H1 (cell line): Measurements from ENCODE around the gene SFN. TPM values are rescaled to one million over a fixed set of nuclear protein-coding genes. Genes with fewer than 3 reads are reported as not detected.

Experiments
- CTCF ChIA-PET: fragments of 300-600 bp; sonication (Branson Sonifier 250); formaldehyde crosslinking; loops from one replicate; lab custom pipeline; 2021; ENCODE audit not compliant: partially characterized antibody; lab: Charles Lee
- POLR2A ChIA-PET: fragments of 300-600 bp; sonication (Branson Sonifier 250); formaldehyde crosslinking; loops from one replicate; lab custom pipeline; 2021; ENCODE audit warnings: inconsistent platforms; ENCODE audit not compliant: partially characterized antibody; lab: Charles Lee
- DNase-seq, 2 experiments: peaks; one replicate each; pipeline versions ENCODE4 v3.0.0 to v3.0.0-alpha.2; 2010 to 2022; ENCODE audit warnings: low spot score in 2 of 2, low read depth in 1 of 2, mixed read lengths in 1 of 2
- FAIRE-seq: peaks from 2 replicates; lab custom pipeline; 2011; peaks lifted over from hg19 to GRCh38; lab: Jason Lieb, UNC
- H2AFZ ChIP-seq: 2 replicates; pipeline ENCODE4 v1.8.1; 2012; ENCODE audit warnings: low read length, inconsistent platforms
- H2AK5ac ChIP-seq: 2 replicates; pipeline ENCODE4 v1.6.1; 2013; ENCODE audit warnings: low read depth, low read length
- H2BK120ac ChIP-seq: replicated peaks from 2 replicates; pipeline ENCODE3; 2013; ENCODE audit warnings: low read depth, low read length, inconsistent platforms
- H2BK12ac ChIP-seq: 2 replicates; pipeline ENCODE4 v1.6.1; 2013; ENCODE audit warnings: low read depth, low read length
- H2BK15ac ChIP-seq: 2 replicates; pipeline ENCODE4 v1.6.1; 2013; ENCODE audit warnings: low read length
- H2BK20ac ChIP-seq: 2 replicates; pipeline ENCODE4 v1.6.1; 2013; ENCODE audit warnings: low read length
- H2BK5ac ChIP-seq: 2 replicates; pipeline ENCODE4 v1.6.1; 2013; ENCODE audit warnings: low read depth, low read length
- H3K14ac ChIP-seq: 2 replicates; pipeline ENCODE4 v1.6.1; 2013; ENCODE audit warnings: inconsistent platforms; ENCODE audit not compliant: insufficient read length
- H3K18ac ChIP-seq: 2 replicates; pipeline ENCODE4 v1.6.1; 2013; ENCODE audit warnings: low read length; ENCODE audit errors: extremely low read depth
- H3K23ac ChIP-seq: 2 replicates; pipeline ENCODE4 v1.6.1; 2013; ENCODE audit warnings: inconsistent platforms; ENCODE audit not compliant: insufficient read length
- H3K23me2 ChIP-seq: 2 replicates; pipeline ENCODE4 v1.6.1; 2013; ENCODE audit warnings: low read depth, low read length
- H3K27ac ChIP-seq: 2 replicates; pipeline ENCODE4 v1.6.1; 2011; ENCODE audit warnings: low read depth, low read length, inconsistent platforms
- H3K27me3 ChIP-seq, 4 experiments: replicated peaks in 1 of 4; 1 replicate in 1 of 4; 2 replicates in 3 of 4; pipeline versions ENCODE4 v1.6.1 to v1.8.1; 2011 to 2013; ENCODE audit warnings: low read length in 3 of 4, mild to moderate bottlenecking in 3 of 4, inconsistent platforms in 2 of 4, mixed read lengths in 2 of 4, moderate library complexity in 1 of 4; ENCODE audit not compliant: control insufficient read depth in 3 of 4, insufficient read depth in 3 of 4; ENCODE audit errors: extremely low read depth in 1 of 4
- H3K36me3 ChIP-seq, 4 experiments: 2 replicates each; pipeline versions ENCODE4 v1.6.1 to v1.8.1; 2011 to 2013; ENCODE audit warnings: mild to moderate bottlenecking in 4 of 4, low read length in 3 of 4, moderate library complexity in 2 of 4, control low read depth in 1 of 4, inconsistent platforms in 1 of 4; ENCODE audit not compliant: insufficient read depth in 4 of 4, control insufficient read depth in 2 of 4
- H3K4ac ChIP-seq: replicated peaks from 2 replicates; pipeline ENCODE3; 2013; ENCODE audit warnings: low read length, low read depth, mixed read lengths, inconsistent platforms; ENCODE audit not compliant: insufficient read length
- H3K4me1 ChIP-seq, 4 experiments: replicated peaks in 1 of 4; 1 replicate in 1 of 4; 2 replicates in 3 of 4; pipeline versions ENCODE4 v1.6.1 to v1.8.1; 2011 to 2013; ENCODE audit warnings: low read length in 3 of 4, inconsistent platforms in 2 of 4, mixed read lengths in 1 of 4; ENCODE audit not compliant: insufficient read depth in 4 of 4, control insufficient read depth in 3 of 4
- H3K4me2 ChIP-seq, 2 experiments: 2 replicates each; pipeline versions ENCODE4 v1.6.1 to v1.8.1; 2011 to 2013; ENCODE audit warnings: low read depth in 2 of 2, low read length in 2 of 2, control low read depth in 1 of 2, inconsistent platforms in 1 of 2, mild to moderate bottlenecking in 1 of 2; ENCODE audit not compliant: insufficient read depth in 1 of 2
- H3K4me3 ChIP-seq, 4 experiments: fragments of 200-600, 300-600 bp in 1 of 4; sonication (generic), shearing (Covaris generic), sonication (Bioruptor Twin) in 1 of 4; 2 replicates each; pipeline versions ENCODE4 v1.5.1 to v1.8.1; 2011 to 2016; ENCODE audit warnings: low read length in 4 of 4, low read depth in 3 of 4, control low read depth in 2 of 4, inconsistent platforms in 2 of 4, mild to moderate bottlenecking in 2 of 4, mixed read lengths in 1 of 4, moderate library complexity in 1 of 4; ENCODE audit not compliant: insufficient read depth in 2 of 4; ENCODE audit errors: extremely low read depth in 1 of 4
- H3K56ac ChIP-seq: replicated peaks from 2 replicates; pipeline ENCODE3; 2013; ENCODE audit warnings: low read depth, mild to moderate bottlenecking, mixed read lengths, low read length, inconsistent platforms; ENCODE audit not compliant: insufficient read length
- H3K79me1 ChIP-seq: 2 replicates; pipeline ENCODE4 v1.6.1; 2013; ENCODE audit warnings: low read depth, low read length, control low read depth
- H3K79me2 ChIP-seq, 2 experiments: 2 replicates each; pipeline versions ENCODE4 v1.6.1 to v1.8.1; 2012 to 2013; ENCODE audit warnings: low read length in 2 of 2, mild to moderate bottlenecking in 2 of 2, inconsistent platforms in 1 of 2; ENCODE audit not compliant: insufficient read depth in 2 of 2, control insufficient read depth in 1 of 2
- H3K9ac ChIP-seq, 4 experiments: replicated peaks in 1 of 4; 1 replicate in 1 of 4; 2 replicates in 3 of 4; pipeline versions ENCODE4 v1.6.1 to v1.8.1; 2011 to 2013; ENCODE audit warnings: low read depth in 3 of 4, low read length in 3 of 4, control low read depth in 2 of 4, mild to moderate bottlenecking in 2 of 4, moderate library complexity in 2 of 4, inconsistent platforms in 1 of 4; ENCODE audit errors: extremely low read depth in 1 of 4
- H3K9me3 ChIP-seq, 2 experiments: 2 replicates each; pipeline versions ENCODE4 v1.6.1 to v1.8.1; 2012 to 2013; ENCODE audit warnings: mild to moderate bottlenecking in 2 of 2, moderate library complexity in 2 of 2, control low read depth in 1 of 2, inconsistent platforms in 1 of 2, low read depth in 1 of 2, low read length in 1 of 2, mixed read lengths in 1 of 2; ENCODE audit not compliant: insufficient read depth in 2 of 2
- H4K20me1 ChIP-seq, 2 experiments: replicated peaks in 1 of 2; 2 replicates each; pipeline versions ENCODE3 to v1.8.1; 2011 to 2013; ENCODE audit warnings: inconsistent platforms in 2 of 2, low read length in 2 of 2, mild to moderate bottlenecking in 1 of 2; ENCODE audit not compliant: insufficient read depth in 2 of 2, control insufficient read depth in 1 of 2
- H4K5ac ChIP-seq: 2 replicates; pipeline ENCODE4 v1.6.1; 2013; ENCODE audit warnings: low read length, low read depth, mixed read lengths, inconsistent platforms; ENCODE audit not compliant: insufficient read length
- H4K8ac ChIP-seq: 2 replicates; pipeline ENCODE4 v1.8.0; 2013; ENCODE audit warnings: mild to moderate bottlenecking, moderate library complexity, low read length, inconsistent platforms; ENCODE audit not compliant: insufficient read depth; ENCODE audit errors: extremely low read depth
- H4K91ac ChIP-seq: replicated peaks from 2 replicates; pipeline ENCODE3; 2013; ENCODE audit warnings: low read length, mixed read lengths, inconsistent platforms; ENCODE audit not compliant: insufficient read length
- BACH1 ChIP-seq: IDR thresholded peaks from 2 replicates; pipeline ENCODE4 v1.6.1; 2012; ENCODE audit warnings: low read length, improper control_type of control experiment
- CBX5 ChIP-seq: fragments of 300-800, 300-1000 bp; sonication (generic); IDR thresholded peaks from 2 replicates; pipeline ENCODE4 v1.7.1; 2016; ENCODE audit warnings: antibody characterized with exemption, low read length, low read depth
- CREB1 ChIP-seq: IDR thresholded peaks from 2 replicates; pipeline ENCODE4 v1.6.1; 2012; ENCODE audit warnings: inconsistent platforms
- PHF8 ChIP-seq: fragments of 200-600 bp; sonication (generic); conservative IDR thresholded peaks from 2 replicates; pipeline ENCODE4 v1.7.1; 2012; ENCODE audit warnings: low read depth, mild to moderate bottlenecking, inconsistent platforms, low read length, moderate library complexity
- RXRA ChIP-seq: IDR thresholded peaks from 2 replicates; pipeline ENCODE4 v1.6.1; 2011; ENCODE audit warnings: low read depth, mild to moderate bottlenecking, low read length, moderate library complexity; ENCODE audit not compliant: insufficient read depth
- SAP30 ChIP-seq: fragments of 300-600 bp; sonication (generic); IDR thresholded peaks from 2 replicates; pipeline ENCODE4 v1.7.1; 2012; ENCODE audit warnings: low read length, moderate library complexity, mild to moderate bottlenecking, inconsistent platforms; ENCODE audit not compliant: insufficient read depth, insufficient replicate concordance
- SIN3A ChIP-seq, 2 experiments: IDR thresholded peaks in 1 of 2; conservative IDR thresholded peaks in 1 of 2; 2 replicates each; pipeline ENCODE4 v1.6.1; 2011 to 2012; ENCODE audit warnings: low read length in 2 of 2, improper control_type of control experiment in 1 of 2, low read depth in 1 of 2, mild to moderate bottlenecking in 1 of 2
- SP2 ChIP-seq: IDR thresholded peaks from 2 replicates; pipeline ENCODE4 v1.6.1; 2012; ENCODE audit warnings: mild to moderate bottlenecking, low read length, inconsistent platforms
- SP4 ChIP-seq: IDR thresholded peaks from 2 replicates; pipeline ENCODE4 v1.6.1; 2012; ENCODE audit warnings: low read length, inconsistent platforms
- WGBS, 2 experiments: shearing (Covaris generic) in 1 of 2; methylation state at CpG; one replicate each; pipeline versions ENCODE4 v1.1.6 to v1.1.7; 2013 to 2015; ENCODE audit warnings: low lambda C conversion rate in 2 of 2, mixed read lengths in 2 of 2, inconsistent platforms in 1 of 2, low coverage in 1 of 2, missing lambda C conversion rate in 1 of 2; ENCODE audit not compliant: insufficient replicate concordance in 2 of 2, insufficient coverage in 1 of 2, insufficient read length in 1 of 2; ENCODE audit errors: extremely low coverage in 1 of 2, missing lambda C conversion rate in 1 of 2; 5-methylcytosine and 5-hydroxymethylcytosine counted together
- polyA plus RNA-seq, 7 experiments: library from polyadenylated mRNA; depleted of rRNA in 3 of 7; stranded (reverse) in 5 of 7; unstranded in 2 of 7; fragments of >200 nt in 5 of 7; fragments of 200-250 nt in 2 of 7; gene quantifications; 1 replicate in 5 of 7; 2 replicates in 1 of 7; 4 replicates in 1 of 7; pipeline versions ENCODE4 v1.2.1 to v1.2.3, GENCODE V29; 2011 to 2013; ENCODE audit warnings: missing spikeins in 2 of 7, mixed read lengths in 2 of 7
- total RNA-seq: library from RNA; stranded (reverse); fragmentation: NEBNext Ultra II Directional; extraction: Animal tissue kit (Norgen Biotek cat#: 25700); gene quantifications from 2 replicates; pipeline ENCODE4 v1.2.1, GENCODE V29; 2021

The SFN gene
- total and polyA plus RNA-seq, 2 of the 8 experiments (the other 6 are each of a cell fraction or from before 2014, with no cell fraction given), result 3.3 to 3.9 TPM

GRCh38 chr1:26831059-26831458 lies 31.9 kb upstream of the SFN start:
- POLR2A ChIA-PET, result interaction anchor here (1.0 to 1.4 kb wide), 2 partner anchors 10 to 133 kb away, joined by 3 to 4 read pairs; no protein-coding TSS in a partner anchor
- 87% methylated on average over 3 of the region's 3 CpGs; no CpG with 5 or more reads in 1 of the 2 experiments for WGBS, 2 experiments
- FAIRE-seq, result no peak

More at GRCh38 chr1:26831059-26831458, 31.9 kb upstream of the SFN start:
- H2AFZ ChIP-seq, result no peak overlapping the region
- H4K8ac ChIP-seq, result no peak overlapping the region
- H3K4ac ChIP-seq, result no peak overlapping the region
- no peak overlapping the region for H2BK5ac ChIP-seq
- H3K79me2 ChIP-seq, result peaks cover 0 to 11% of the 10 kb centered on the region in 2 experiments; a peak in 1 of 4 replicates
- H4K91ac ChIP-seq, result no peak overlapping the region
- no peaks in the 10 kb centered on the region for H3K9me3 ChIP-seq
- DNase-seq, result no peak
- H3K56ac ChIP-seq, result no peak overlapping the region
- no peak overlapping the region for H2AK5ac ChIP-seq
- H4K5ac ChIP-seq, result no peak overlapping the region
- H3K27me3 ChIP-seq, result no peaks in the 10 kb centered on the region
- H3K23ac ChIP-seq, result no peak overlapping the region
- H3K4me2 ChIP-seq, result no peak overlapping the region
- peaks cover 9 to 12% of the 10 kb centered on the region in 2 experiments for H4K20me1 ChIP-seq
- H3K18ac ChIP-seq, result no peak overlapping the region
- H2BK15ac ChIP-seq, result no peak overlapping the region
- H3K23me2 ChIP-seq, result peaks cover 6% of the 10 kb centered on the region; the same call in 1 of the 2 replicates
- H2BK12ac ChIP-seq, result no peak overlapping the region
- H2BK20ac ChIP-seq, result no peak overlapping the region
- H3K27ac ChIP-seq, result no peak overlapping the region
- H3K36me3 ChIP-seq, result peaks cover 0 to 21% (median 10%) of the 10 kb centered on the region in 4 experiments; a peak in 5 of 8 replicates
- H3K4me3 ChIP-seq, result no peak overlapping the region
- H2BK120ac ChIP-seq, result no peak overlapping the region
- no peak overlapping the region for H3K9ac ChIP-seq
- TF ChIP-seq SP4 (no peak), SP2 (no peak), RXRA (no peak), CBX5 (no peak), BACH1 (no peak), CREB1 (no peak), SAP30 (no peak), SIN3A (conservative IDR thresholded peaks at IDR 0.05 in 1 of 2, IDR thresholded peaks at IDR 0.05 in 1 of 2; ENCODE audit: low read depth in 1 of 2, low read length in 2 of 2) (no peak), PHF8 (no peak)
- TF ChIP-seq, all 59 proteins: peak for 0
- CTCF ChIA-PET, result interaction anchor here (1.3 to 12.8 kb wide), 6 partner anchors 11 to 293 kb away, joined by 4 to 125 read pairs (median 5); partner anchors contain the start of gene SFN
- Histone ChIP-seq H3K79me1 (peaks cover 12% of the 10 kb centered on the region), H3K14ac (no peak overlapping the region), H3K4me1 (peaks cover 4 to 9% (median 5%) of the 10 kb centered on the region in 4 experiments; a peak in 6 of 7 replicates)
